ENCODE results near the gene GIGYF1.
A peak's percentile ranks its signal among the peaks of the same experiment; 100 is the strongest.
"Not testable (repeated sequence)": the region's sequence is repeated elsewhere in the genome, so short reads cannot be mapped to it uniquely, and the experiment has no call there.

The GIGYF1 gene

GRCh38 chr7:100694098-100694745 is at the start of gene GIGYF1:
Gene GIGYF1, minus strand, starts transcription at chr7:100694250. Its CDS starts 6,012 bp downstream, at chr7:100688238.
- DNase-seq = peak; percentile 77

- no peak for DNase-seq
Observed at GRCh38 chr7:100739934-100740333, 45.9 kb upstream of the GIGYF1 start.

DNA sequence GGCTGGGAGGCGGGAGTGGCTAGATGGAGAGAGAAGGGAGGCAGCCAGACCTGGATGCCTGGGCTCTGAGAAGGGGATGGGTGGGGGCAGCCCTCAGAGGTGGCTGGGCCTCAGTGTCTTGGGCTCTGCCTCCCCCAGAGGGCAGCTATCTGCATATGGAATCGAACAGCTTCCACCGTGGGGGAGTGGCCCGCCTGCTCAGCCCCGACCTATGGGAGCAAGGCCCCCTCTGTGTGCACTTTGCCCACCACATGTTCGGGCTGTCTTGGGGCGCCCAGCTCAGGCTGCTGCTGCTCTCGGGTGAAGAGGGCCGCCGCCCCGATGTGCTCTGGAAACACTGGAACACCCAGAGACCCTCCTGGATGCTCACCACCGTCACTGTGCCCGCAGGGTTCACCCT is 42.6 kb upstream of the GIGYF1 start:
- DNase-seq = no peak

DNA sequence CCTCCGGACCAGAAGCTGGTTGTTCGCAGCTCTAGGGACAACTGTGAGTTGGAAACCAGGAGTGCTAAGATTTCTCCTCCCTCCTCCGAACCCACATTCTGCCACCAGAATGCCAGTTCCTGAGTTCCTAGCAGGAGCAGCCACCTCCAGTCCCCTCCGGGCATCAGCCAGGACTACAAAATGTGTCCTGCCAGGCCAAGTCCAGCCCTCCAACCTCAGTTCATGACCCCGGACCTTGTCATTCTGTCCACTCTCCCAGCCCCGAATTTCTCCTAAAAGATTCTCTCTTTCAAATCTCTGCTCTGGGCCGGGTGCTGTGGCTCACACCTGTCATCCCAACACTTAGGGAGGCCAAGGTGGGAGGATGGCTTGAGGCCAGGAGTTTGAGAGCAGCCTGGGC is 41.7 kb upstream of the GIGYF1 start:
- no peak for DNase-seq

- DNase-seq = no peak
Observed at GRCh38 chr7:100731937-100732636, 38.0 kb upstream of the GIGYF1 start.

DNA sequence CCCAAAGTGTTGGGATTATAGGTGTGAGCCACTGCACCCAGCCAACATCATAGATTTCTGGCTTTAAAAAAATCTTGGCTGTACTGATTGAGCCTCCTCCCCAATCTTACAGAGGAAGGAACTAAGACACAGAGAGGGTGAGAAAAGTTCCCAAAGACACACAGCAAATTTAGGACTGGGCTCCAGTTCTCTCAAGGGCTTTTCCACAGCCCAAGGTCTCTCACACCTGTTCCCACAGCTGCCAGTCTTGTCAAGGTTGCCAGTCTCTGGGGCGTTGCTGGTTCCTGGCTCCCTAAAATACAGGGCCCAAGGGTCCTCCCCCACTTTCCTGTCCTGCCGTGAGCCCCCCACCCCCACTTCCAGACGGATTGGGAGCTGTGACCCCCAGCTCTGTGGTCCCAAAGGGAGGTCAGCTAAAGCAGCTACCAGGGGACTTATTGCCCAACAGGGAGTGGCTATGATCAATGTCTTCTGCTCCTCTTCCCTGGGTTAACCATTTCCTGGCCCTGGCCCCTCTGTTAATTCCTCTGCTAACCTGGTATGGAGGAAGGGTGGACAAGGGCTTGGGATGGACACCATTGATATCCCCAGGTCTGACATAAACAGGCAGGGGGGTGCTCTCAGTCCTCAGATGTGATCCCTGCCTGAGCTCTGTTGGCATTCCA is 36.2 kb upstream of the GIGYF1 start:
- no peak for DNase-seq

DNA sequence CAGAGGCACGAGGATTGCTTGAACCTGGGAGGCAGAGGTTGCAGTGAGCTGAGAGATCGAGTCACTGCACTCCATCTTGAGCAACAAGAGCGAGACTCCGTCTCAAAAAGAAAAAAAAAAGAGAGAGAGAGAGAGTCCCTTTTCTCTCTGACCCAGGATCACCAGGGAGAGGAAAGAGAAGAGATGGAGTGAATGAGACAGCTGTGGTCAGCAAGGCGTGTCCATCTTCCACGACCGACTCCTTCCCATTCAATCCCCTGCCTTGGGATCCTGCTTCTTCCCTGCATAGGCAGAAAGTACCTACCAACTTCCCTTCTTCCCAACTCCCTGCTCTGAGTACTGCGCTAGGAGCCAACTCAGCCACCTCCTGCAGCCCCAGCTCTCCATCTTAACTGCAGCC is 34.1 kb upstream of the GIGYF1 start:
- DNase-seq = no peak

DNA sequence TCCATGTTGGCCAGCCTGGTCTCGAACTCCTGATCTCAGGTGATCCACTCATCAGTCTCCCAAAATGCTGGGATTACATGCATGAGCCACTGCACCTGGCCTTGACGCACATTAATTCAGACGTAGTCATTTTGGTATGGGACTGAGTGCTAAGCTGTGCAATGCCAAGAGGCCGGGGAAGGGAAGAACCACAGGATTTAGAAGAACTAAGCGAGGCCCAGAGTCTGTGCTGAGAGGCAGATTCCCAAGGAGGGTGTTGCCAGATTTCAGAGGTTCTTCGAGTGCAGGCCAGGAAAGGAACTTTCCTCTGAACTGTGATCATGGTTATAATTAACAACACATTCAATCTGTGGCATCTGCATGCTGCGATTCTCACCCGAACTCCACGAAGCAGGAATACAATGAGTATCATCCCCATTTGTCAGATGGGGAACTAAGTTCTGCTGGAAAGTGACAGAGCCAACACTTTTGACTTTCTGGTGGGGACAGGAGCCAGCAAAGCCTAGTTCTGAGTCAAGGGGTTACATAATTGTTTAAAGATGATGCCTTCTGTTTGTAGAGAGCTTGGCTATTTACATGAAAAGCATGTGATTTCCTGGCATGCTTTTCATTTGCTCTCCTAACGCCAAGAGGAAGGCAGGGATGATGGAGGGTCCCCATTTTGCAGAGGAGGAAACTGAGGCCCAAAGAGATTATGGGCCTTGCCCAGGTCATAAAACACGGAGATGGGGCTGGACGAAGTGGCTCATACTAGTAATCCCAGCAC is 33.1 kb upstream of the GIGYF1 start:
- no peak for DNase-seq

GRCh38 chr7:100724364-100724763 is 30.3 kb upstream of the GIGYF1 start:
- not testable (repeated sequence) for DNase-seq

- DNase-seq = no peak
Observed at GRCh38 chr7:100723732-100724275, 29.8 kb upstream of the GIGYF1 start.

DNA sequence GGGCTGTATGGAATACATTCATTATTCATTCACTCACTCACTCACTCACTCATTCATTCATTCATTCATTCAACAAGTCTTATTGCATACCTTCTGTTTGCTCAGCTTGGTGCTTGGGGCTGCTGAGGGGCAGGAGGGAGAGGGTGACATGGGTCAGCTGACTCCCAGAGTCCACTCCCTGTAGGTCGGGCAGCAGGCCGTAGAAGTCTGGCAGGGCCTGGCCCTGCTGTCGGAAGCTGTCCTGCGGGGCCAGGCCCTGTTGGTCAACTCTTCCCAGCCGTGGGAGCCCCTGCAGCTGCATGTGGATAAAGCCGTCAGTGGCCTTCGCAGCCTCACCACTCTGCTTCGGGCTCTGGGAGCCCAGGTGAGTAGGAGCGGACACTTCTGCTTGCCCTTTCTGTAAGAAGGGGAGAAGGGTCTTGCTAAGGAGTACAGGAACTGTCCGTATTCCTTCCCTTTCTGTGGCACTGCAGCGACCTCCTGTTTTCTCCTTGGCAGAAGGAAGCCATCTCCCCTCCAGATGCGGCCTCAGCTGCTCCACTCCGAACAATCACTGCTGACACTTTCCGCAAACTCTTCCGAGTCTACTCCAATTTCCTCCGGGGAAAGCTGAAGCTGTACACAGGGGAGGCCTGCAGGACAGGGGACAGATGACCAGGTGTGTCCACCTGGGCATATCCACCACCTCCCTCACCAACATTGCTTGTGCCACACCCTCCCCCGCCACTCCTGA is 28.6 kb upstream of the GIGYF1 start:
- no peak for DNase-seq

- DNase-seq = no peak
Observed at GRCh38 chr7:100721505-100721812, 27.4 kb upstream of the GIGYF1 start.

GRCh38 chr7:100720671-100721504 is 26.8 kb upstream of the GIGYF1 start:
- no peak for DNase-seq

- no peak for DNase-seq
Observed at GRCh38 chr7:100720279-100720670, 26.2 kb upstream of the GIGYF1 start, which contains the start of gene EPO. Gene EPO, plus strand, starts transcription at chr7:100720468. Its CDS starts 513 bp downstream, at chr7:100720981.

GRCh38 chr7:100719523-100720278 is 25.7 kb upstream of the GIGYF1 start:
- DNase-seq = no peak

DNA sequence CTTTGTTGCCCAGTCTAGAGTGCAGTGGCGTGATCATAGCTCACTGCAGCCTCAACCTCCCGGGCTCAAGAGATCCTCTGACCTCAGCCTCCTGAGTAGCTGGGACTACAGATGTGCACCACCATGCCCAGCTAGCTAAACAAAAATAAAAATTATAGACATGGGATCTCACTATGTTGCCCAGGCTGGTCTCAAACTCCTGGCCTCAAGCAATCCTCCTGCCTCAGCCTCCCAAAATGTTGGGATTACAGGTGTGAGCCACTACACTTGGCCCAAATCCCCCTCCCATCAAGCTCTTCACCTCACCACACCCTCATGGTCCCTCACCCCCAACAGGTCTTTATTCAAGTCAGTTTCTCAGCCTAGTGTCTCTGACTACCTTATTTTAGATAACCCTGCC is 23.0 kb upstream of the GIGYF1 start:
- DNase-seq = not testable (repeated sequence)

GRCh38 chr7:100714725-100715124 is 20.7 kb upstream of the GIGYF1 start:
- DNase-seq = no peak

DNA sequence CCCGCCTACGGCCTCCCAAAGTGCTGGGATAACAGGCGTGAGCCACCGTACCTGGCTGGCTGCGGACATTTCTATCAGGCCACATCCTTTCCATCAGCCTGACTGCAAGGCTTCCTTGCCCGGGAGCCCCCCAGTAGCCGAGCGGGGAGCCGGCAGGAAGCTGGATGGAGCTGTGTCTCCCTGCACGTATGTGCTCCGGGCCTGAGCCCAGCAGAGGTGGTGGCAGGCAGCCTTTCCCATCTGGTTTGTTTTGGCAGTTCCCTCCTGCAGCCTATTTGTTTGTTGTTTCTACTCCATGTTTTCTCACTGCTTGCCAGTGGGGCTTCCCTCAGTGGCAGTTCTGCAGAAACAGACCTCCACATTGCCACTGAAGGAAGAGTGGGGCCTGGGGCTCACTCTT is 17.3 kb upstream of the GIGYF1 start:
- no peak for DNase-seq

DNA sequence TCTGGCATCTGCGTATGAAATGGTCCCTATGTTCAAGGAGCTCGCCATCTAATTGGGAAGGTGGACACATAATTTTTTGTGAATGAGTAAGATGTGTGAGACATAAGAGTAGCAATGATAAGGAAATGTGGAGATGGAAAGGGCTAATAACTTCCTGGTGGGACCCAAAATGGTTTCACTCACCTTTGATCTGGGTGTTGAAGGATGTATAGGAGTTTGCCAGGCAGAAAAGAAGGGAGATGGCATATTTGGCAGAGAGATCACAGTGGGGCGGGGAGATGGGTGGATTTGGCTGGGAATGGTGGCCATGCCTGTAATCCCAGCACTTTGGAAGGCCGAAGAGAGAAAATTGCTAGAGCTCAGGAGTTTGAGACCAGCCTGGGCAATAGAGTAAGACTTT is 16.4 kb upstream of the GIGYF1 start:
- DNase-seq = no peak

GRCh38 chr7:100708395-100708794 is 14.3 kb upstream of the GIGYF1 start:
- no peak for DNase-seq
